A549 (cell line): ENCODE results near the gene LRRC28. TPM values are rescaled to one million over a fixed set of nuclear protein-coding genes. Genes with fewer than 3 reads are reported as not detected.

Source experiments
- ATAC-seq, 2 experiments: fragments of 200-7000 bp in 1 of 2; fragments of >200 bp in 1 of 2; cut with Nextera tagmentation in 1 of 2; cut with Tn5 transposase in 1 of 2; 3 replicates each; pipeline versions ENCODE4 v1.8.0 to v1.9.1; 2018 to 2020; ENCODE audit warnings: mild to moderate bottlenecking in 1 of 2, moderate library complexity in 1 of 2
- CTCF ChIA-PET: fragments of 300-600 bp; sonication (Branson Sonifier 250); formaldehyde crosslinking; extraction: SDS; loops from one replicate; lab custom pipeline; 2021; ENCODE audit warnings: antibody characterized with exemption, inconsistent platforms; lab: Yijun Ruan, JAX
- POLR2A ChIA-PET: fragments of 350-600 bp; formaldehyde crosslinking; extraction: SDS; loops from one replicate; lab custom pipeline; 2021; ENCODE audit warnings: antibody characterized with exemption, inconsistent platforms; lab: Yijun Ruan, JAX
- DNase-seq, 2 experiments: peaks; one replicate each; pipeline versions ENCODE4 v3.0.0 to v3.0.0-alpha.2; 2011 to 2016; ENCODE audit warnings: low read depth in 1 of 2, low spot score in 1 of 2
- FAIRE-seq: peaks from 2 replicates; lab custom pipeline; 2011; peaks lifted over from hg19 to GRCh38; lab: Jason Lieb, UNC
- H3K27ac ChIP-seq, 2 experiments: fragments of >200 bp; sonication (Bioruptor Twin); formaldehyde crosslinking; 3 replicates each; pipeline ENCODE4 v1.5.1; 2016 to 2017
- H3K4me1 ChIP-seq: fragments of >200 bp; sonication (Bioruptor Twin); formaldehyde crosslinking; 3 replicates; pipeline ENCODE4 v1.6.1; 2016
- H3K4me2 ChIP-seq: fragments of >200 bp; sonication (Bioruptor Twin); formaldehyde crosslinking; 3 replicates; pipeline ENCODE4 v1.6.1; 2016
- H3K4me3 ChIP-seq: fragments of >200 bp; sonication (Bioruptor Twin); formaldehyde crosslinking; 3 replicates; pipeline ENCODE4 v1.5.1; 2016
- H3K9me3 ChIP-seq: fragments of >200 bp; sonication (Bioruptor Twin); formaldehyde crosslinking; 3 replicates; pipeline ENCODE4 v1.6.1; 2016
- BCL3 ChIP-seq: fragments of >200 bp; sonication (Bioruptor Twin); formaldehyde crosslinking; IDR thresholded peaks from 3 replicates; pipeline ENCODE4 v1.6.1; 2016
- CBX2 ChIP-seq: fragments of 200-600 bp; sonication (generic); IDR thresholded peaks from 2 replicates; pipeline ENCODE4 v1.6.1; 2016; ENCODE audit warnings: low read depth, mild to moderate bottlenecking, borderline replicate concordance
- CBX8 ChIP-seq: fragments of 200-600 bp; sonication (generic); IDR thresholded peaks from 2 replicates; pipeline ENCODE4 v1.6.1; 2016
- CEBPB ChIP-seq, 2 experiments: fragments of >200 bp in 1 of 2; sonication (Bioruptor Twin) in 1 of 2; formaldehyde crosslinking in 1 of 2; IDR thresholded peaks; 2 replicates each; pipeline ENCODE4 v1.6.1; 2012 to 2016
- CHD2 ChIP-seq: fragments of 150-350 bp; IDR thresholded peaks from 2 replicates; pipeline ENCODE4 v1.6.1; 2014; ENCODE audit warnings: low read length; ENCODE audit not compliant: partially characterized antibody
- EHF ChIP-seq: fragments of 250-450 bp; sonication (Bioruptor Pico); IDR thresholded peaks from 2 replicates; pipeline ENCODE4 v1.5.0; 2020; ENCODE audit warnings: mild to moderate bottlenecking
- EP300 ChIP-seq, 2 experiments: fragments of >200 bp; sonication (Bioruptor Twin); formaldehyde crosslinking; IDR thresholded peaks; 2 replicates in 1 of 2; 3 replicates in 1 of 2; pipeline ENCODE4 v1.6.1; 2016 to 2017
- ESRRA ChIP-seq: fragments of 150-350 bp; IDR thresholded peaks from 2 replicates; pipeline ENCODE4 v1.6.1; 2014; ENCODE audit warnings: mild to moderate bottlenecking, low read length, borderline replicate concordance
- GATA3 ChIP-seq: IDR thresholded peaks from 2 replicates; pipeline ENCODE4 v1.6.1; 2012; ENCODE audit warnings: borderline replicate concordance
- HOXA7 ChIP-seq: fragments of 250-450 bp; sonication (Bioruptor Pico); IDR thresholded peaks from 2 replicates; pipeline ENCODE4 v1.5.0; 2020; ENCODE audit warnings: mild to moderate bottlenecking, moderate library complexity
- HOXB13 ChIP-seq: fragments of 250-450 bp; sonication (Bioruptor Pico); IDR thresholded peaks from 2 replicates; pipeline ENCODE4 v1.5.0; 2020; ENCODE audit warnings: low read depth, mild to moderate bottlenecking, moderate library complexity
- JUN ChIP-seq, 2 experiments: fragments of >200 bp; sonication (Bioruptor Twin); formaldehyde crosslinking; IDR thresholded peaks; 2 replicates in 1 of 2; 3 replicates in 1 of 2; pipeline ENCODE4 v1.6.1; 2016 to 2017
- JUNB ChIP-seq: fragments of >200 bp; sonication (Bioruptor Twin); formaldehyde crosslinking; IDR thresholded peaks from 2 replicates; pipeline ENCODE4 v1.6.1; 2016
- KDM1A ChIP-seq: fragments of 200-600 bp; sonication (generic); IDR thresholded peaks from 2 replicates; pipeline ENCODE4 v1.6.1; 2016; ENCODE audit warnings: low read depth, mild to moderate bottlenecking
- KDM5A ChIP-seq: fragments of 200-600 bp; sonication (generic); IDR thresholded peaks from 2 replicates; pipeline ENCODE4 v1.6.1; 2016; ENCODE audit warnings: antibody characterized with exemption, mild to moderate bottlenecking
- MAX ChIP-seq: IDR thresholded peaks from 2 replicates; pipeline ENCODE4 v1.6.1; 2012
- MYC ChIP-seq: IDR thresholded peaks from 2 replicates; pipeline ENCODE4 v1.6.1; 2012; ENCODE audit warnings: mild to moderate bottlenecking, inconsistent platforms, low read length, improper control_type of control experiment, borderline replicate concordance
- NFE2L2 ChIP-seq: fragments of 150-350 bp; conservative IDR thresholded peaks from 2 replicates; pipeline ENCODE4 v1.6.1; 2014; ENCODE audit warnings: low read length
- NPAS2 ChIP-seq: fragments of 250-450 bp; sonication (Bioruptor Pico); IDR thresholded peaks from 2 replicates; pipeline ENCODE4 v1.8.0; 2022; ENCODE audit warnings: mild to moderate bottlenecking, moderate library complexity, borderline replicate concordance
- RAD21 ChIP-seq, 2 experiments: fragments of >200 bp in 1 of 2; sonication (Bioruptor Twin) in 1 of 2; formaldehyde crosslinking in 1 of 2; IDR thresholded peaks in 1 of 2; conservative IDR thresholded peaks in 1 of 2; 2 replicates in 1 of 2; 3 replicates in 1 of 2; pipeline ENCODE4 v1.6.1; 2012 to 2018; ENCODE audit warnings: inconsistent platforms in 1 of 2
- TFCP2L1 ChIP-seq: fragments of 250-450 bp; sonication (Bioruptor Pico); IDR thresholded peaks from 2 replicates; pipeline ENCODE4 v1.5.0; 2021; ENCODE audit warnings: mild to moderate bottlenecking
- ZC3H11A ChIP-seq: fragments of 450-650 bp; IDR thresholded peaks from 2 replicates; pipeline ENCODE4 v1.6.1; 2014; ENCODE audit warnings: antibody characterized with exemption, mild to moderate bottlenecking
- ZFP36 ChIP-seq: fragments of 450-650 bp; IDR thresholded peaks from 2 replicates; pipeline ENCODE4 v1.6.1; 2014; ENCODE audit warnings: borderline replicate concordance; ENCODE audit not compliant: partially characterized antibody
- WGBS: methylation state at CpG from one replicate; pipeline ENCODE4 v1.1.6; 2017; ENCODE audit errors: missing lambda C conversion rate; 5-methylcytosine and 5-hydroxymethylcytosine counted together
- polyA plus RNA-seq, 4 experiments: library from polyadenylated mRNA; depleted of rRNA in 3 of 4; stranded (reverse); fragments of >200 nt; fragmentation: RNase III in 1 of 4; extraction: RNeasy Plus Mini Kit Qiagen cat#74134 plus additional on column Dnase treatment in 1 of 4; gene quantifications; 2 replicates in 3 of 4; 3 replicates in 1 of 4; pipeline ENCODE4 v1.2.3, GENCODE V29; 2011 to 2017

The LRRC28 gene
- polyA plus RNA-seq, 2 of the 4 experiments (the other 2 are of a cell fraction) = 19.6 to 62.4 TPM

GRCh38 chr15:99282121-99282520, 30.8 kb downstream of the LRRC28 start:
- no peaks in the 10 kb centered on the region for H3K9me3 ChIP-seq
- ATAC-seq (no peak), DNase-seq (no peak), FAIRE-seq (no peak)
- CTCF ChIA-PET = interaction anchor here (0.6 to 10.5 kb wide), 7 partner anchors 8 to 829 kb away, joined by 3 to 171 read pairs (median 5); no protein-coding TSS in a partner anchor
- H3K27ac ChIP-seq = no peak overlapping the region
- no peak overlapping the region for H3K4me3 ChIP-seq
- no peak overlapping the region for H3K4me2 ChIP-seq
- POLR2A ChIA-PET = interaction anchor here (2.0 kb wide), 1 partner anchor 451 kb away, joined by 10 read pairs; the partner anchor contains the start of gene LYSMD4
- H3K4me1 ChIP-seq = peaks cover under 1% of the 10 kb centered on the region; the same call in 2 of the 3 replicates
- TF ChIP-seq EHF (CRISPR knock-in tag) = no peak
- TF ChIP-seq NPAS2 = no peak
- no peak for TF ChIP-seq RAD21 (conservative IDR thresholded peaks at IDR 0.05 in 1 of 2, IDR thresholded peaks at IDR 0.05 in 1 of 2)
- TF ChIP-seq CBX2 = no peak
- TF ChIP-seq NFE2L2 = no peak
- TF ChIP-seq CBX8 = no peak
- TF ChIP-seq EP300 (IDR thresholded peaks at IDR 0.05) = no peak
- TF ChIP-seq TFCP2L1 (CRISPR knock-in tag) = no peak

- H3K4me3 ChIP-seq = no peak overlapping the region
- H3K9me3 ChIP-seq = no peaks in the 10 kb centered on the region
- WGBS = 95% methylated on average over 5 of the region's 5 CpGs
- FAIRE-seq = no peak
- H3K4me1 ChIP-seq = peaks cover 5% of the 10 kb centered on the region
- no peak overlapping the region for H3K4me2 ChIP-seq
- CTCF ChIA-PET = interaction anchor here (0.6 to 10.5 kb wide), 5 partner anchors 8 to 830 kb away, joined by 3 to 171 read pairs (median 22); no protein-coding TSS in a partner anchor
- POLR2A ChIA-PET = interaction anchor here (2.0 kb wide), 1 partner anchor 451 kb away, joined by 10 read pairs; the partner anchor contains the start of gene LYSMD4
- no peak for TF ChIP-seq JUN (IDR thresholded peaks at IDR 0.05)
- no peak for TF ChIP-seq ZC3H11A
- TF ChIP-seq JUNB = no peak
- no peak for TF ChIP-seq HOXA7 (CRISPR knock-in tag)
- no peak for TF ChIP-seq CEBPB (IDR thresholded peaks at IDR 0.05)
- TF ChIP-seq BCL3 = no peak
- no peak for TF ChIP-seq MYC
- TF ChIP-seq MAX = no peak
- no peak for TF ChIP-seq GATA3
- TF ChIP-seq CHD2 = no peak
- no peak for TF ChIP-seq KDM5A
- no peak for TF ChIP-seq KDM1A
- TF ChIP-seq ESRRA = no peak
- TF ChIP-seq, all 56 proteins: peak for 0
- DNase-seq = no peak
- ATAC-seq = no peak
- H3K27ac ChIP-seq = no peak overlapping the region
Measured at GRCh38 chr15:99282586-99282985, 31.3 kb downstream of the LRRC28 start.

GRCh38 chr15:99283717-99284116, 32.4 kb downstream of the LRRC28 start:
- Histone ChIP-seq H3K4me2 (no peak overlapping the region), H3K9me3 (no peaks in the 10 kb centered on the region), H3K4me3 (no peak overlapping the region), H3K4me1 (peaks cover 9% of the 10 kb centered on the region), H3K27ac (no peak overlapping the region)
- FAIRE-seq (no peak), DNase-seq (no peak), ATAC-seq (no peak)
- POLR2A ChIA-PET = no interaction called here
- CTCF ChIA-PET = interaction anchor here (1.2 to 10.5 kb wide), 4 partner anchors 9 to 1064 kb away, joined by 3 to 171 read pairs (median 26); no protein-coding TSS in a partner anchor
- no peak for TF ChIP-seq HOXB13 (CRISPR knock-in tag)

GRCh38 chr15:99291643-99292042, 40.4 kb downstream of the LRRC28 start:
- ChIA-PET POLR2A (no interaction called here), CTCF (interaction anchor here (0.7 to 1.7 kb wide), 2 partner anchors 19 to 464 kb away, joined by 3 to 8 read pairs; no protein-coding TSS in a partner anchor)
- peak; percentile 56 for FAIRE-seq

More at GRCh38 chr15:99291643-99292042, 40.4 kb downstream of the LRRC28 start:
- no peak overlapping the region for H3K4me3 ChIP-seq
- no peak for TF ChIP-seq BCL3
- peak; percentile 56 for TF ChIP-seq ZFP36
- TF ChIP-seq KDM5A = no peak
- TF ChIP-seq KDM1A = no peak
- no peak overlapping the region for H3K4me2 ChIP-seq
- no peak overlapping the region for H3K27ac ChIP-seq
- ATAC-seq = no peak
- H3K9me3 ChIP-seq = peaks cover 22% of the 10 kb centered on the region; the same call in 2 of the 3 replicates
- no peak for DNase-seq
- peaks cover 9% of the 10 kb centered on the region for H3K4me1 ChIP-seq
